Stimulated activated CD8-positive, alpha-beta memory T cell treated with anti-CD3 and anti-CD28 coated beads, Interleukin-2, amount 100 ng/mL, for 1 hour (primary cell): Measurements from ENCODE around the gene NRP1.
A peak's percentile ranks its signal among the peaks of the same experiment; 100 is the strongest.
"Not testable (repeated sequence)": the region's sequence is repeated elsewhere in the genome, so short reads cannot be mapped to it uniquely, and the experiment has no call there.

Experiments
- DNase-seq, 2 donors: peaks; one replicate each; pipeline ENCODE4 v3.0.0-alpha.2; 2020; ENCODE audit warnings: low read depth in 2 of 2

Gene NRP1

DNA sequence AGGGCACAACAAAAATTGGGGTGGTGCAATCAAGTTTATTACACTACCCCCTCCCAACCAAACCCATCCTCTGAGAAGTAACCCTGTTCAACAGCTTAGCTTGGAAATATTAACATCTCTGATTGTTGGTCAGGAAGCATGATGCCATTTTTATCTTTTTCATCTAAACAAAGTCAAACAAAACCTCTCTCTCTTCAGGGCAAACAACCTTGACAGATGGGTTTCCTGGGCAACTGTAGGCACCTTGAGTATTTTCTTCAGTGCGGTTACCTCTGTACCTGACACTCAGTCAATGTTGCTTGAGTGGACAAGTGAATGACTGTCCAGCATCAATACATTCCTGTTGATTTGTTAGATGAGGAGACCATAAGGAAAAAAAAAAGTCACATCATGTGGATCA, 183.6 kb downstream of the NRP1 start:
- DNase-seq = no peak

DNA sequence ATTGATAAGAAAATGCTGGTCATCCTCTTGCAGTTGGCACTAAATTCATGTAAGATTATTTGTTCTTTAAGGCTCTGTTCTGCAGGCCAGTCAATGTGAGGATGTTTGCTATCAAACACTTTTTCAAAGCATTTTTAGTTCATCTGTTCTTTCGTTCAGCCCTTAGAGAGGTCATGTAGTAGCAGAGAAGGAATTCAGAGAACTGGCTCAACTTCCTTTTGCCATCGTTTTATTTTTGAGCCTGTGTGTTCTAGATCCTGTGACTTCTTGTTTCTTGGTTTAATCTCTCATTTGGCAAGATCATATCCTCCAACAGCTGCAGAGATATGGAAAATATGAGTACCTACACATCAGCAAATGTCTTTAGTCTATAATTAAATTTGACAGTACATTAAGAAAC, 184.3 kb downstream of the NRP1 start:
- no peak for DNase-seq

DNA sequence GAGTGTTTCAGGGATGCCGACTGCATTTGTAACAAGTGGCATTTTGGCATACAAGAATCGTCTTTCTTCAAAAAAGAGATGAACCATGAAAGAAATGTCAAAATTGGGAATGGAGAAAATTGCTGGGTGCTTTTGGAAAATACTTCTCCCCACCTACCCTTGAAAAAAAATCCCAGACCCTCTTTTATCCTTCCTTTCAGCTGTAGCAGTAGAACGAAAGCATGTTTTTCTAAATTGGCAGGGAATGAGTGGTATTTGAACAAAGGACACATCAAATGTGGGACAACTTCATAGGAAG, 187.5 kb downstream of the NRP1 start:
- DNase-seq = no peak

DNA sequence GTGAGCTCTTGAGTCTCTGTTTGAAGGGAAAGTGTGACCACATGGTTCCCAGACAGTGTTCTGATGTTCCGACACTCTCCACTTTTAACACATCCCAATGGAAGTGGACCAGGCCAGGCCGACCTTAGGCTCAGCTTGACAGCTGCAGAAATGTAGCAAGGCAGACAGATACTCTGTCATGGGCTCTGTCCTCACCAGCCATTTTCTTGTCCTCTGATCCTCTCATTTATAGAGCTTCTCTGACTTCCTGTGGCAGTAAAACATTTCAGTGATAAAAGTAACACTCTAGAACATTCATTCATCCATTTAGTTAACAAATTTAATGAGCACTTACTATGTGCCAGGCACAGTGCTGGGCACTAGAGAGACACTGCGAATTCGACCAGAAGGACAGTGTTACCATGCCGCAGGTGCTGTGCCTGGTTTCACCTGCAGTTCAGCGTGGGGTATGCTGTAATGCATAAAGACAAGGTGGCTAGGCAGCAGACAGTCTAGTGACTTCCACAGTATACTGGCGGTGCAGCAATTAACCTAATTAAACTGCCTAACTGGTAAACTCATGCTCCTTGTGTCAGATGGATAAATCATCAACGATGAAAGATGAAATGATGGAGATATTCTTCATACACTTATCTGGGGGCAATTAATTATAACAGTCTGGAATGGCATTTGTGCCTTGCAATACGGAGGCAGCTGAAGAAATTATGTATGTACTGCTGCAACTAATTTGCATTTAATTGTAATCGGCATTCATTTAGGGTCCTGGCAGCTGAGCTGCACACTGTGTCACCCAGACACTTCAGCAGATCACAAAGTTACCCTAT, 188.1 kb downstream of the NRP1 start:
- DNase-seq = no peak

DNA sequence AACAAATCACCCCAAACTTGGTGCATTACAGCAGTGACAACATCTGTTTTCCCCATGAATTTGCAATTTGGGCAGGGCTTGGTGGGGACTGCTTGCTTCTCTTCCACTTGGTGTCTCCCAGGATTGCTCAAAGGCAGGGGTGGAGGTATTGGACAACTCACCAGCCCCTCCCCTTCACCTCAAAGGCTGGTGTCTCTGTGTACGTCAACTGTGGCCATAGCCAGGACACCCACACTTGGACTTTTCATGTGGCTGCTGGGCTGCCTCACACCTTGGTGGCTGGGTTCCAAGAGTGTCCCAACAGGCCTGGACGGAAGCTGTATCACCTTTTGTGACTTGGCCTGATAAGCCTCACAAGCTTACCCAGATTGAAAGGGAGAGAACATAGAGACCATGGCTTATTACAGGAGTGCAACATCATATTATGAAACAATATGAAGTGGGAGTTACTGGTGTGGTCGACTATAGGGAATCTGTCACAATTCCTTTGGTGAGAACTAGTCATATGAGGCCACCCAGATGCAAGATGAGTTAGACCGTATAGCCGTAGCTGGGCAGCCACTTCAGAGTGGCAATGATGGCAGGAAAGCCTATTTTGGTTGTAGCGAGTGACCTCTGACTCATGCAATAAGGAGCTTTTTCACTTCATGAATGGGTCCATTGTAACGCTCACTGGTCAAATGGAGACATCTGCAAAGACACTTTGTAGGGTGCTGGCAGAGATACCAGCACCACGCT, 188.8 kb downstream of the NRP1 start:
- DNase-seq = no peak

DNA sequence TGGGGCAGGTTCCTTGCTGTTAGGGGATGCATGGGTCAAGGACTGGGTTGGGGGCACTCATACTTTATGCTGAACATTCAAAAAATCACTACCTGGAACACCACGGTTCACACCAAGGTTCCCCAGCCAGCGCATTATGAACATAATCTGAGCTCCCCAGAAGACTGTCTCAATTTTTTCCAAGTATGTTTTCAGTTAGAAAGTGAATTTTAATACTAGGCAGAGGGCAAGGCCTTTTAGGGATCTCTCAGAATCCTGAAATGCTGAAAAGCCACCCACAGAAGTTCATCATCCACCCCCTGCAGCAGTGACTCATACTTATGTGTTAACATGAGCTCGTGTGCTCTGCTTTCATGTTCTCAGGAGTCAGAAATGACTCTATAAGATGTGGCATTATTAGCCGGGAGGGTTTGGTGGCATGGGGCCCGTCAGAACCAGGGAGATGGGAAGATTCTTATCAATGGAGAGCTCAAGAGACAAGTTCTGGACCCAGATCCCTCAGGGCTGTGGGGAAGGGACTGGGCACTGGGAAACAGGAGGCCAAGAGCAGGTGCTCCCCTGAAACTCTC, 191.2 kb downstream of the NRP1 start:
- no peak for DNase-seq

DNA sequence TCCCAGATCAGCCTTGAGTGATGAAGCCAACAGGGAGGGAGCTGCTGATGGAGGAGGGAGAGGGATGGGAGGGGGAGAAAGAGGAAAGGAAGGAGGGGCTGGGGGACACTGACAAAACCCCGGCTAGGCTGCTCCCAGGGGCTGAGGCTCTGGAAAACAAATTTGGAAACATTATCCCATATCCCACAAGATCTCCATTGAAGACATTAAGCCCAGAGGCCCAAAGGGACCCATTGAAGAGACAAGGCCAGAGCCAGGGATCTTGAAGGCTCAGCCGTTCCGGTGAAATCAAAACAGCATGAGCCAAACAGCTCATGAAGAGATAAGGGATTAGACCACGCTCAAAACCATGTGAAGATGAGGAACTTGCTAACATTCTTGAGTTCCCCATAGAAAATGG, 192.2 kb downstream of the NRP1 start:
- DNase-seq = no peak

DNA sequence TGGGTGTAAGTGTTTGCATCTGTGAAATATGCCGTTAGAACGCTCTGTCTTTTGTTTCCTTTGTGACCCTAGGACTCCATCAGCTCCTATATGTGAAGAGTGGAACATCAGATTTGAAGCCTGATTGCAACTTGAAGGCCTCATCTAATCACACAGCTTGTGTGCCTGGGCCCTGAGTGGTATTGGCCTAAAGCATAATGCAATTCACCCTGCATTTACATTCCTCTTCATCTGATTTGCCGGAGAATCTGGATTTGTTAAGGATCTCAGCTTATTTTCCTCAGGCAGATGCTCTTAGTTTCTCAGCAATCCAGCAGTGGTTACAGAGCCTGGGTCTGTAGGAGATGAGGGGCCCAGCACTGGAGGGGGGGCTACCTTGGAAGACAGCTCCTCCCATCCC, 193.2 kb downstream of the NRP1 start:
- DNase-seq = no peak

DNA sequence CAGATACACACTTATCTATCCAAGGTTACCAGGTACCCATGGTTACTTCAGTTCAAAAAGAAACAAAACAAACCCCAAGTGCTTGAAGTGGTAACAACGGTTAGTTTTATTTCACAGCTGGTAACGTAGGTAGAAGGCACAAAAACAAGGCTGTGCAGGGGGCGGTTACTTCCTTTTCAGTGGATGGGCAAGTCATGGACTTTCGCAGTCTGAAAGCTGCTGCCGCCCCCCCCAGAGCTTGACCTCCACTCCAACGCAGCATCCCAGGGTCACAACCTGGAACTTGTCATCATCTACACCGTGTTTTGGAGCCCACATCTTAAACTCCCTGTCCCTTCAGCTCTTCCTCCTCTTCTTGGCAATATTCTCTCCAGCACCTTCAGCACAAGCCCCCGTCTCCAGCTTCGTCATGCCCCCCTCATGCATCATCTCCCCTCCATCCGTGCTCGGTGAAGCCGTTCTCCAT, 195.3 kb downstream of the NRP1 start:
- peak in 1 of 2 donors; percentile 45 for DNase-seq

DNA sequence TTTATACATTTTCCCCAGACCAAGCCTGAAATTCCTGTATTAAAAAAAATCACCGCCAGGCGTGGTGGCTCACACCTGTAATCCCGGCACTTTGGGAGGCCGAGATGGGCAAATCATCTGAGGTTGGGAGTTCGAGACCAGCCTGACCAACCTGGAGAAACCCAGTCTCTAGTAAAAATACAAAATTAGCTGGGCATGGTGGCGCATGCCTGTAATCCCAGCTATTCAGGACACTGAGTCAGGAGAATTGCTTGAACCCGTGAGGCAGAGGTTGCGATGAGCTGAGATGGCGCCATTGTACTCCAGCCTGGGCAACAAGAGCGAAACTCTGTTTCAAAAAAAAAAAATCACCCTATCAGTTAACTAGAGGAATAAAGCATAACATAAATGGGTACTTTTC, 195.8 kb downstream of the NRP1 start:
- DNase-seq = not testable (repeated sequence)

DNA sequence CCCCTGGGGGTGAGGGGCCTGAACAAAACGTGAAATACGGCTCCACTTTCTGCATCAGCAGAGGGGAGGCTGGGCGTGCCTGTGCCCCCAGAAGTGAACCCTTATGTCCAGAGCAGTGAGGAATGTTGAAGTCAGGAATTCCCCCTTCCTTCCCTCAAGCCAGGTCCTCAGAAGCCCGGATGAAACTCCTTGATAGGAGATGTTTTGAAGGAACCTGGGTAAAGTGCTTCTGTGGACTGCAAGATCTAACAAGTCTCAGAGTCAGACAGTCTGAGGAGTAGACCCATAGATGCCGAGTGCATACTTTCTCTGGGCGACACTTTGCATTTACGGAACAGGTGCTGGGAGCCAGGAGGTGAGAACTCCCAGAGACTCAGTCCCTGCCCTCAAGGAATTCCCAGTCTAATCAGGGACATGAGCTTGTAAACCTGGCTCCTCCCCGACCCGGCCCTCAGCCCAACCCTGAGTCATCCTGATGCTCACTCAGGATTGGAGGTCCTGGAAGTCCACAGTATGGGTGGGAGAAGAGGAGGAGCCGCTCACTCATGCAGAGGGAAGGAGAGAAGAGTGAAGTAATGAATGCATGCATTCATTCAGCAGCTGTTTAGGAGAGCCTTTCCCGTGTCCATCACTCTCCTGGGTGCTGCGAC, 197.0 kb downstream of the NRP1 start:
- DNase-seq = no peak

DNA sequence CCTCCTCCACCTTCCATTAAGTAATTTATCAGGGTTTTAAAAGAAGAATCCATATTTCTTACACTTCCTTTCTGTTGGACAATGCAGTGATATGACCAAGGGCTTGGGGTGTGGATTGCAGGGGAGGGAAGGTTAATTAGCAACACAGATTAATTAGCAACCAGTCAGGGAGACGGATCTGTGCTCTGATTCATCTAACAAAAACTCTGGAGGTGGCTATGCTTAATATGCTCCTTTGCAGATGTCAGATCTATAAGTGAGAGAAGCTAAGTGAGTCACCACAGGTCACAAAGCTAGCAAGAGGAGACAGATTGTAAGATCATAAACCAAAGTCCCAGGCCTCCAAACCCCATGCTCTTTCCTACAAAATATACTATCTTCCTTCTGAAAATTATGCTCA, 197.7 kb downstream of the NRP1 start:
- no peak for DNase-seq

DNA sequence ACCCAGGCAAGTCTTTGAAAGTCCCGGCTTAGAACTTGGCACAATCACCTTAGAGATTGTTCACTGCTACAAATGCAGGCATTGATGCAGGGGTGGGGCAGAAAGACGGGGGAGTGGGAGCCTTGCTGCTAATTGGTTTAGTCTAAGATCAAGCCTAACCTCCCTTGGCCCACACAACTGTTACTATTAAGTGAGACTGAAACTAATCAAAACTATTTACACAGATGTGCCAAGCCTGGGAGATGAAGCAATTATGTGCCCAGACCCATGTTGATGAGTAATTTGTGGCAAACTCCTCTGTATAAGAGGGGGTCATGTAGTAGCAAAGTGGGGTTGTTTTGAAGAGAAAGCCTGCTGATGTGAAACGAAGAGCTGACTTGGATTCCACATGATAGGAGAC, 198.2 kb downstream of the NRP1 start:
- no peak for DNase-seq

DNA sequence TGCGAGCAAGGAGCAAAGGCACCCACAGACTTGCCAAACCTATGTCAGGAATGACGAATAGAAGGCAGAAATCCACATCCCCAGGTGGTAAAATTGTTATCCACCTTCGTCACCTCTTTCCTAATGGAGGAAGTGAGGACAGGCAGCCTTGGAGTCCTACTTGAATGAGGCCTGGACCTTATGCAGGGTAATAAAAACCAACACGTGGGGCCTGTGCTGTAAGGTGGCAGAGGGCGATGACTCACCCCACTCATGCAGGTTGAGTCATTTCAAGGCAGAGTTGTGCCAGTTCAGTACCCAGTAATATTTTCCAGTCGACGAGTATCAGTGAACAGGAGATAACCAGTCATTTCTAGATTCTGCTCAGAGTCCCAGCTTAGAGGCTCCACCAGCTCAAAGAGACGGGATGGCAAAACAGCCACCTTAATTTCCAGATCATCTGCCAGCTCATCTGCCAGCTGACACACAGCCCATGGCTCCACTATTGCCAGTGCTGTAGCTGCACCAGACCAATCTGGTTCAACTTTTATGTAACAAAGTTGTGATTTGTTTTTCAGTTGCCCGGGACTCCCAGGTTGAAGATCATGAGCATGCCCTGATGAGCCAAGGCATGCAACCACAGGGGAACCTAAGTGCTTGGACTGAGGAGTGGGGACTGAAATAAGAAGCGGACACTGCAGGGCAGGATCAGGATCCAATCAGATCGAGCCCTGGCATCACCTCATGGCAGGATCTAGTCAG, 200.3 kb downstream of the NRP1 start:
- DNase-seq = peak in 1 of 2 donors; percentile 60

DNA sequence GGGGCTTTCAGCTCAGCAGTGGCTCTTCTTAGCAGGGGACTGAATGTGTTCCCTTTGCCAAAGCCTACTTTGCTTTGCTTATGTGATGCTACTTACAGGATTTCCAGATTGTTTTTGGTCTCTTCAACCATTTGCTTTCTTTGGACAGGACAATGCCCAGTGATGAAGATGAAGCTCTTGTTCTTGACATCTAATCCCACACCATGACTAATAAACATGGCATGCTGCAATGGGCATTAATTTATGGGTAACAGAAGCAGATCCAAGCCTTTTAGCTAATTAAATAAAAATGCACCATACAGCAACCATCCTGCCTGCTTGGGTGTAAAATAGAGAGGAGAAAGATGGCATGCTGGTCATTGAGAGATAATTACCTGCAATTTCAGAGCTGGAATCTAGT, 200.9 kb downstream of the NRP1 start:
- DNase-seq = no peak

DNA sequence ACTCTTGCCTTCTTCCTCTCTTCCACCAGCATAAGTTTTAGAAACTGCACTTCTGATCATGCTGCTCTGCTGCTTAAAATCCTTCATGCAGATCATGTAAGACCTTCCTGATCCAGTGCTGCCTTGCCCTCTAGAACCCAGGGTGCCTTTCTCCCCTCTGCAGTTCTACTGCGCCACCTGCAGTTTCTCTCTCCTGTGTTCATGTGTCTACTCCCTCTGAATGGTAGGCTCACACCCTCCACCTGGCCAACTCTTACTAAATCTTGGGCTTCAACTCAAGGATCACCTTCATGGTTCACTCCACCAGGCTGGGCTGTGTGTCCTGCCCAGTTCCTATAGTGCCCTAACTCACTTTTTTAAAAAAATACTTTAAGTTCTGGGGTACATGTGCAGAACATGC, 201.8 kb downstream of the NRP1 start:
- no peak for DNase-seq

DNA sequence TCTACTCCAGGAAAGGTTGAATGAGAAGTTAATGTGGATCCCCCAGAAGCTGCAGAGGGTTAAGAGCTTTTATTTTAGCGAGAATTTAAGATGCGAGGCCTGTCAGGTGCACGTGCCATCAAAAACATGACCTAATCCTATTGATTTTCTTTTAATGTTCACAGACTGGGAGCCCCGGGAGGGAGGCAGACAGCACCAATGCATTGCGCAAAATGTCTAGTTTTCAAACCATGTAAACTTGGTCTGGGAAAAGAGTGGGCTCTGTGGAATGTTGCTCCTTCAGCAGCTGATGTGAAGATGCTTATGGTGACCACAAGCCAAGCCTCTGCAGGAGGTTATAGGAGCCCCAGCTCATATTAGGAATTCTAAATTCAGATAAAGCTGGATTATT, 204.5 kb downstream of the NRP1 start:
- no peak for DNase-seq

DNA sequence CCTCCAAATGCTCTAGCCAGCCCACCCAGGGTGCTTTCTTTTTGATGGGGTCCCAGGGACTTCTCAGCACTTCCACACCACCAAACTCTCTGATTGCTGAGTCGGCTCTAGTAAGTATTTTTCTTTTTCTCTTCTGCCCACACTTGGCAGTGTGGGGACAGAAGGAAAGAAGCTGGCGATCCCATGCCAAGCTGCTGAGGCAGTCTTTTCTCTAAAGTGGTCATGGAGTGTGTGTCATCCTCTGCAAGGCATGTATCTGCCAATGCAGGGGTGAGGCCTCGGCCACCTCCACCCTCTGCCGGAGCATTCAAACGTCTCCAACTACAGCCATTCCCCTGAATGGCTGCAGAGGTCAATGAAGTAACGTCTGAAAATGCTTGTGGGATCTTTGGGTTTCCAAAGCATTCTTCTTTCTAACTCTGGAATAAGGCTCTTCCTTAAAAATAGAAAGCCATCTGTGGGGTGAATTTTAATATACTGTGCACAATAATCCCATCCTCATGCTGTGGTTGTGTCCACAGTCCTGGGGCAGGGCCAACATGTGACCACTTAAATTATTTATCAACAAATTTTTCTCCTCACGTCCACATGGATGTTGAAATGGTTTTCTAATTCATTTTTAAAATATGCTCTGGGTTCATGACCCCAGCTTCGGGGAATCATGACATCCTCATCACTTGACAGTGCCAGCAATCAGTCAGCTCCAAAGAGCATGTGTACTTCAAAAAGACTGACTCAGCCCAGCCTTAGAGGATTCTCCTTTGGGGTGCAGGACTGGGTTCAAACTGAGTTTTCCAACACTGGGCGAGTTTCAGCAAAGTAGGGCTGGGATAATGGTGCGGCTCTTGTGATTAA, 205.1 kb downstream of the NRP1 start:
- DNase-seq = no peak

DNA sequence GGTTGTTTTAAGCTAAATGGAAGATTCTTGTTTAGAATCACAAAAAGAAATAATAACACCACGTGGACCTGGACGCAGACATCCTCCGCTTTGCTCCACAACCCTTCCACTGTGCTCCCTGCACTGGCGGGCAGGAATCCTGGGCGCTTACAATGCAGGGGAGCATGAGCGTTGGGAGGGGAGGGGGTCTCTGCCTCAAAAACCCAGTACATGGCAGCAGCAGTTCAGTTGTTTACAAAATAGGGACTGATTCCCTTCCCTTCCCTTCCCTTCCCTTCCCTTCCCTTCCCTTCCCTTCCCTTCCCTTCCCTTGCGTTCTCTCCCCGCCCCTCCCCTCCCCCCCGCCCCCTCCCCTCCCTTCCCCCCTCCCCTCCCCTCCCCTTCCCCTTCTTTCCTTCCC, 206.8 kb downstream of the NRP1 start:
- no peak for DNase-seq
